Measurements from ENCODE around the gene FLAD1.

GRCh38 chr1:154998201-154998780 is 15.1 kb downstream of the FLAD1 start:
- TF ChIP-seq CTCF (conservative IDR thresholded peaks at IDR 0.05; ENCODE audit: low read depth, low read length), result no peak
- TF ChIP-seq MXI1 (IDR thresholded peaks at IDR 0.05; ENCODE audit: borderline replicate concordance, low read depth, low read length), result no peak
- no peak for TF ChIP-seq SMC3 (IDR thresholded peaks at IDR 0.05; ENCODE audit: low read depth, low read length)
- TF ChIP-seq RAD21 (IDR thresholded peaks at IDR 0.05; ENCODE audit: low read length), result no peak
- TF ChIP-seq POLR2A (IDR thresholded peaks at IDR 0.05; ENCODE audit: low read depth, low read length), result no peak
- TF ChIP-seq ELK1 (IDR thresholded peaks at IDR 0.05; ENCODE audit: borderline replicate concordance, low read depth, low read length), result no peak
